ENCODE measurements around the gene RIPK1.
"Not testable (repeated sequence)": the region's sequence is repeated elsewhere in the genome, so short reads cannot be mapped to it uniquely, and the experiment has no call there.

The RIPK1 gene

DNA sequence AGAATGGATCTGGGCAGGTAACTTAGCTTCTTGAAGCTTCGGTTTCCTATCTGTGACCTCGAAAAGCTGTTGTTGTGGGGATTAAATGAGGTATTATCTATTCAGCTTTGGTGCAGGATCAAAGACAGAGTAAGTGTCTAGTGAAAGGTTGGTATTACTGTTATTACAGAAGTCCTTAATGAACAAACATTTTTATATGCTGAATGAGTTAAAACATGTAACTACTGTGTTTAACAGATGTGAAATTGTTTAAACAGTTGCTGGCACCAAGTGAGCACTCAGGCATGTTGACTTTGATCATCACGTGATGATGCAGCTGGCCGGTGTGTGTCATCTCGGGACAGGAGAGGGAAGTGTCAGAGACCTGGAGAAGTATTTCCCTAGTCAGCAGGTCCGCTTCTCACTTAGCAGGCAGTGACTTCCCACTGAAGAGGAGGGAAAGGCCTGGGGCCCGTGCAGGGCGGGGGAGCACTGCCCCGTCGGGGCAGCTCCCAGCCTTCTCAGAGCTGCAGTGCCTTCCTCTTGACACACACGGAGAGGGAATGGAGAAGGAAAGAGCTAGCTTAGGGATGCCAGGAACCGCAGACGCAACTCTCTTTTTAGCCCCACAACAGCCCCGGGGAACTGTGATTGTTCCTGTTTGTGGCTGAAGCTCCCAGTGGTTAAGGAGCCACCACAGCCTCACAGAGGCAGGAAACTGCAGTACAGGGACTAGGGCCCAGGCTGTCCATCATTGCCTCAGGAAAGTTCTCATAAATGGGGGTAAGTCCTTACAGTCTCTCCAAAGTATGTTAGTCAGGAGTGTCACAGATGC, 71.0 kb downstream of the RIPK1 start:
- peaks cover 10% of the 10 kb centered on the region for H3K36me3 Mint-ChIP-seq (ENCODE audit: low read depth)
- no peaks in the 10 kb centered on the region for H3K9me3 Mint-ChIP-seq
- H3K4me1 Mint-ChIP-seq (ENCODE audit: low read depth), result peaks cover 22% of the 10 kb centered on the region
- peak overlapping the region; percentile 59 for H3K4me3 Mint-ChIP-seq
- H3K27ac Mint-ChIP-seq, result peak overlapping the region; percentile 85
- no peaks in the 10 kb centered on the region for H3K27me3 Mint-ChIP-seq
- intact Hi-C loops (cut with micrococcal nuclease), result loop anchor here (1.0 kb wide), 1 partner anchor 18 kb away; the partner anchor contains the start of gene TUBB2A

DNA sequence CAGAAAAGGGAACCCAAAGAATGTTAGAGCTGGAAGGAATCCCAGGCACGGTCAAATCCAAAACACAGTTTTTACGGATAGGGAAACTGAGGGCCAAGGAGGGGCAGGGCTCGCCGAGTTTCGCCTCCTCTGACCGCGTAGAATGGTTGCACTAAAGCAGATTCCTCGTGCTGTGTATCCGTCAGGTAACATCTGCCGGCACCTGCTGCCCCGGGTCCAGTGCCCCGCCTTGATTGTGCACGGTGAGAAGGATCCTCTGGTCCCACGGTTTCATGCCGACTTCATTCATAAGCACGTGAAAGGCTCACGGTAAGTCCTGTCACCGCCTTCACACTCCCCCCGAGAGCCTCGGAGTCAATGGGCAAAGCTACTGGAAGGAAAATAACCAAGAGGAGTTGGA, 71.9 kb downstream of the RIPK1 start:
- Mint-ChIP-seq H3K27me3 (no peaks in the 10 kb centered on the region), H3K36me3 (ENCODE audit: low read depth) (peaks cover 10% of the 10 kb centered on the region), H3K27ac (peak overlapping the region; percentile 85), H3K9me3 (no peaks in the 10 kb centered on the region), H3K4me3 (no peak overlapping the region), H3K4me1 (ENCODE audit: low read depth) (peaks cover 22% of the 10 kb centered on the region)
- intact Hi-C loops (cut with micrococcal nuclease), result no loop called here

DNA sequence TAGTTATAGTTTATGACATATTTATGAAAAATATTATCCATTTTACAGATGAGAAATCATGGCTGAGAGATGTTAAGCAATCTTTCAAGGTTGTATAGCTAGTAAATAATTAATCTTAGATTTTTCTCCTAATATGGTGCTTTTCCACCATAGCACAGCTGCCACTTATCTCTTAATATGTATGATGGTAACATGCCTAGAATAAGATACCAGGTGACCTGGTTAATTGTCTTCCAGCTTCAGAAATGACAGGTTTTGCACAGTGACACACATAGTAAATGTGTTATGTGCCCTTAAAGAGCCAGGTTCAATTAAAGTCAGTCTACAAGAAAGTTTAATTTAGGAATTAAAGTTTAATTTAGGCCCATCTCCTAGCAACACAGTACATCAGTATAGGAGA, 74.2 kb downstream of the RIPK1 start:
- peaks cover 12% of the 10 kb centered on the region for H3K36me3 Mint-ChIP-seq (ENCODE audit: low read depth)
- no peaks in the 10 kb centered on the region for H3K27me3 Mint-ChIP-seq
- peaks cover 4% of the 10 kb centered on the region for H3K9me3 Mint-ChIP-seq
- H3K4me1 Mint-ChIP-seq (ENCODE audit: low read depth), result peaks cover 22% of the 10 kb centered on the region
- no peak overlapping the region for H3K27ac Mint-ChIP-seq
- intact Hi-C loops (cut with micrococcal nuclease), result no loop called here
- H3K4me3 Mint-ChIP-seq, result no peak overlapping the region

DNA sequence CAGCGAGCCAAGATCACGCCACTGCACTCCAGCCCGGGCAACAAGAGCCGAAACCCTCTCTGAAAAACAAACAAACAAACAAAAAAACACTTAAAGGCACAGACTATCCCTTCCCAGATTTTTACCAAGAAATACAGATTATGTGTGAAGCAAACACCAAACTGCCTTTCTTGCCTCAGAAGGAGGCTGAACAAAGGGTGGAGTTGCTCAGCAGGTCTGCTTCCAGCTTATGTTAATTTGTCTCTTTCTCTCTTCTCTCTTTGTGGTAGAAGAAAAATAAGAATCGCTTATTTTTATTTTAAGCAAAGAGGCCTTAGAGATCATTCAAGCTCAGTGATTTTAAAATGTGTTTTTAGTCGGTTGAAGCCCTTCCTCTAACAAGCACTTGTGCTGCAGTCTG, 74.9 kb downstream of the RIPK1 start:
- no peak overlapping the region for H3K4me3 Mint-ChIP-seq
- intact Hi-C loops (cut with micrococcal nuclease), result no loop called here
- H3K36me3 Mint-ChIP-seq (ENCODE audit: low read depth), result peaks cover 14% of the 10 kb centered on the region
- H3K4me1 Mint-ChIP-seq (ENCODE audit: low read depth), result peaks cover 22% of the 10 kb centered on the region
- H3K27me3 Mint-ChIP-seq, result no peaks in the 10 kb centered on the region
- peaks cover 9% of the 10 kb centered on the region for H3K9me3 Mint-ChIP-seq
- no peak overlapping the region for H3K27ac Mint-ChIP-seq

DNA sequence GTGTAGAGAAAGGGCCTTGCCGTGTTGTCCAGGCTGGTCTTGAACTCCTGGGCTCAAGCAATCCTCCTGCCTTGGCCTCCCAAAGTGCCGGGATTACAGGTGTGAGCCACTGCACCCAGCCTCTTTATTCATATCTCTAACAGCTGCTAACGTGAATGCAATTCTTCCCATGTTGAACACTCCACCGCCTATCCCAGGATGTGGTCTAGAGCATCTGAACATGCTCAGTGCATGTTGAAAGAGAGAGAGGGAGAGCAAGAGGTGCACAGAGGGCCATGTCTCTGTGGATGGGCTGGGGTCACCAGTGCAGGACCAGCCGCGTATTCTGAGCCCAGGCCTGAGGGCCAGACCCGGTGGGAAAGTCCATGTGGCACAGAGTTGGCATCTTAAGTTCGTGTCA, 76.3 kb downstream of the RIPK1 start:
- intact Hi-C loops (cut with micrococcal nuclease), result no loop called here
- Mint-ChIP-seq H3K4me1 (ENCODE audit: low read depth) (peaks cover 10% of the 10 kb centered on the region), H3K9me3 (peaks cover 9% of the 10 kb centered on the region), H3K36me3 (ENCODE audit: low read depth) (peaks cover 16% of the 10 kb centered on the region), H3K4me3 (no peak overlapping the region), H3K27ac (no peak overlapping the region), H3K27me3 (no peaks in the 10 kb centered on the region)

DNA sequence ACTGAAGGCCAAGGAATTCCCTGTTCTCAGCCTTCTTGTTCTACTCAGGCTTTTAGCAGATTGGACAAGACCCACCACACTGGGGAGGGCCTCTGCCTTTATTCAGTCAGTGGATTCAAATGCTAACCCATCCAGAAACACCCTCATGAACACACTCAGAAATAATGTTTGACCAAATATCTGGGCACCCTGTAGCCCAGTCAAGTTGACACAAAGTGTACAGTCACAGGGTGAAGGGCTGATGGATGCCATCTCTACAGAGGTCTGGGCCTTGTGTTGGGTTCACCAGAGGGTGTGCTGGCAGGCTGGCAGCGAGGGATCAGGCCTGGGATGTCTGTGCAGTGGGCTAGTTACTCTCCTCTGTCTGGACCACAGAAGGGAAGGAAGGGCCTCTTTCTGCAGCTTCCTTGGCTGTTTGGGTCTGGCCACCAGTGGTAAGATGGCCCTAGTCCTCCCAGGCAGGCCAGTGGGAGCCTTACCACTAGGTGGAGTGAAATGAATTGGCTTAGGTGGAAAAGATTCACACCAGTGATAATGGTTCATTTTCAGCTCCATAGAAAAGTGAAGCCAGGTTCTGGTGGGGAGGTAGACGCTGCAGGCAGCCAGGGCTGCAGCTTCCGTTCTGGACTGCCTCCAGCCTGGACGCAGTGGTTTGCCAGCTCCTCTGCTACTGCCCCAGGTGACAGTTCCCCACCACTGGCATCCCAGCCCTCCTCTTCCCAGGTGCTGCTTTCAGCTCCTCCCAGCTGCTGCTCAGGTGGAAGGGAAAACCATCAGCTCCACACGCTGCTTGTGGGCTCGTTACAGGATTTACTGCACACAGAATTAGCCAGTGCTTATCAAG, 79.8 kb downstream of the RIPK1 start:
- no peak overlapping the region for H3K4me3 Mint-ChIP-seq
- intact Hi-C loops (cut with micrococcal nuclease), result no loop called here
- peaks cover 9% of the 10 kb centered on the region for H3K9me3 Mint-ChIP-seq
- H3K27me3 Mint-ChIP-seq, result no peaks in the 10 kb centered on the region
- peaks cover 16% of the 10 kb centered on the region for H3K36me3 Mint-ChIP-seq (ENCODE audit: low read depth)
- no peak overlapping the region for H3K27ac Mint-ChIP-seq
- H3K4me1 Mint-ChIP-seq (ENCODE audit: low read depth), result no peaks in the 10 kb centered on the region

DNA sequence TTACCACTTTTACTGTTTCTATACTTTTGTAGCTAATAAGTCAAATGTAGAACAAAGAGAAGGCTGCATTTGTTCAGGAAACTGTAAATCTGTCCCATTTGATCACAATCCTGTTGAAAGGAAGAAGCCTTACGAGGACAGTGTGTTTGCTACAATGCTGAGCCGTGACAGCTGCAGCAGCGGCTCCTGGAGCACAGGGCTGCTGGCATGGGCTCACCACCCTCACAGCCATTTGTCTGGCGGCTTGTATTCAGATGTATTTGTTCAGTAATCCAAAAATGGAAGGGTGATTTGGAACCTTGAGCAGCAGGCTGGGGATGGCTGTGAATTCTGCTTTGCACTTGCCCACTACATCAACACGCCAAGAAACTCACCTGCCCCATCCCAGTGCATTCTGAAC, 83.4 kb downstream of the RIPK1 start:
- Mint-ChIP-seq H3K27ac (no peak overlapping the region), H3K27me3 (peaks cover 18% of the 10 kb centered on the region), H3K4me1 (ENCODE audit: low read depth) (peaks cover 8% of the 10 kb centered on the region), H3K36me3 (ENCODE audit: low read depth) (peaks cover 27% of the 10 kb centered on the region), H3K9me3 (peaks cover 9% of the 10 kb centered on the region), H3K4me3 (no peak overlapping the region)
- intact Hi-C loops (cut with micrococcal nuclease), result no loop called here

DNA sequence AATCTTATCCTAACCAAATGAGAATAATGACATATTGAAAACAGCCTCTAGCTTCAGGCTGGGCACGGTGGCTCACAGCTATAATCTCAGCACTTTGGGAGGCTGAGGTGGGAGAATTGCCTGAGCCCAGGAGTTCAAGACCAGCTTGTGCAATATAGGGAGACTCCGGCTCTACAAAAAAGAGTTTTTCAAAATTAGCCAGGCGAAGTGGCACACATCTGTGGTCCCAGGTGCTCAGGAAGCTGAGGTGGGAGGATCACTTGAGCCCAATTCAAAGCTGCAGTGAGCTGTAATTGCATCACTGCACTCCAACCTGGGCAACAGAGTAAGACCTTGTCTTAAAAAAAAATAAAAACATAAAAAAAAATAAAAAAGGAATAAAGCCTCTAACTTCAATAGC, 84.4 kb downstream of the RIPK1 start:
- no peak overlapping the region for H3K27ac Mint-ChIP-seq
- H3K9me3 Mint-ChIP-seq, result peaks cover 3% of the 10 kb centered on the region
- peaks cover 23% of the 10 kb centered on the region for H3K36me3 Mint-ChIP-seq (ENCODE audit: low read depth)
- peaks cover 9% of the 10 kb centered on the region for H3K4me1 Mint-ChIP-seq (ENCODE audit: low read depth)
- peaks cover 20% of the 10 kb centered on the region for H3K27me3 Mint-ChIP-seq
- intact Hi-C loops (cut with micrococcal nuclease), result no loop called here
- no peak overlapping the region for H3K4me3 Mint-ChIP-seq

DNA sequence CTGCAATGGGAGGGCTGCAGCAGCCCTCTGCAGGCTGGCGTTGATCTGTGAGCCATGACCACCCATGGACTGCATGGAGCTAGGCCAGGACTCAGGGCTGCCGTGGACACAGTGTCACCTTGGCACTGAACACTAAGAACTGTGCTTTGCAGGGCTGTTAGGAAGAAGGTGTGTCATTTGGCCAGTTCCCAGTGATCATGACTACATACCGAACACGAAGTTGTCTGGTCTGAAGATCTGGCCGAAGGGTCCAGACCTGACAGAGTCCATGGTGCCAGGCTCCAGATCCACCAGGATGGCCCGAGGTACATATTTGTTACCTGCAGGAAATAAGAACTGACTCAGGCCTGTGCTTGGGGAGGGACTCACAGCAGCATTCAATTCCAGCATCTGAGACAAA, 87.1 kb downstream of the RIPK1 start:
- peaks cover 16% of the 10 kb centered on the region for H3K36me3 Mint-ChIP-seq (ENCODE audit: low read depth)
- peaks cover 40% of the 10 kb centered on the region for H3K27me3 Mint-ChIP-seq
- intact Hi-C loops (cut with micrococcal nuclease); H3K4me3 Mint-ChIP-seq; H3K9me3 Mint-ChIP-seq; H3K27ac Mint-ChIP-seq: not testable (repeated sequence)
- peaks cover 21% of the 10 kb centered on the region for H3K4me1 Mint-ChIP-seq (ENCODE audit: low read depth)

DNA sequence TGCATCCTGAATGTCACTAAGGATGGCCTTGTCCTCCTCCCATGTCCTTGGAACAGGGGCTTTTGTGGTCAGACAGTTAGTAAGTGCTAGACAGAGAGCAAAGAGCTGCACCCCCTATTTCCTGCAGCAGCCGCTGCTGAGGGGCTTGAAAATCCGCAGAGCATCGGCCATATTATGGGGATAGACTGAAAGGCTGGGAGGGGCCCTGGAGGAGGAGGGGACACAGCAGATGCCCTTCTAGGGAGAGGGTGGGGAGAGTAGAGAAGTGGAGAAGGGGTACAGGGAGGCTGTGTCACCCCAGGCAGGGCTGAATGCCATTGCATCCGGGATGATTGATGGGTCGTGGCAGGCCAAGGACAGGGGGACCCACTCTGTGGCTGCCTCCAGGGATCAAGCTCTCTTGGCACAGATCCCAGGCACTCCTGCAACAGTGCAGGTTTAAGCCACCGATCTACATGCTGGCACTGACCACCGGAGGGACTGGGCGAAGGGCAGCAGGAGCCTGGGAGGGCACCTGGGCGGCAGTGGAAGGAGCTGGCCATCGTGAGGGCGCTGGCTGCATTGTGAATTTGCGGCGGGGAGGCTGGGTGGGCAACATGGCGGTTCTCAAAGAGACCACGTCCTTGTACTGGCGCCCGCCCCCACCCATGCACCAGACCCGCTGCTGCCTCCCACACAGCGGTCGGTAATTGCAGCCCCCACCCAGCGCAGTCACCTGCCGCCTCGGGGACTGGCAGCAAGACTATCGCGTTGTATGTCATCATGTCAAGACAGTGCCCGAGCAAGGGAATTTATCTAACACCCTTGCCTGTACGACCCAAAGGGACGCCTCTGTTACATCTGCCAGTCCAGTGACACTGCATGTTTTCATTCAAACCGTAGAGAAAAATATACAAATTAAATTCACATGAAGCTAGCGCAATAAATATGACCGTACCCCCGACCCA, 88.2 kb downstream of the RIPK1 start:
- H3K4me3 Mint-ChIP-seq, result peak overlapping the region; percentile 74
- H3K27ac Mint-ChIP-seq, result peak overlapping the region; percentile 79

DNA sequence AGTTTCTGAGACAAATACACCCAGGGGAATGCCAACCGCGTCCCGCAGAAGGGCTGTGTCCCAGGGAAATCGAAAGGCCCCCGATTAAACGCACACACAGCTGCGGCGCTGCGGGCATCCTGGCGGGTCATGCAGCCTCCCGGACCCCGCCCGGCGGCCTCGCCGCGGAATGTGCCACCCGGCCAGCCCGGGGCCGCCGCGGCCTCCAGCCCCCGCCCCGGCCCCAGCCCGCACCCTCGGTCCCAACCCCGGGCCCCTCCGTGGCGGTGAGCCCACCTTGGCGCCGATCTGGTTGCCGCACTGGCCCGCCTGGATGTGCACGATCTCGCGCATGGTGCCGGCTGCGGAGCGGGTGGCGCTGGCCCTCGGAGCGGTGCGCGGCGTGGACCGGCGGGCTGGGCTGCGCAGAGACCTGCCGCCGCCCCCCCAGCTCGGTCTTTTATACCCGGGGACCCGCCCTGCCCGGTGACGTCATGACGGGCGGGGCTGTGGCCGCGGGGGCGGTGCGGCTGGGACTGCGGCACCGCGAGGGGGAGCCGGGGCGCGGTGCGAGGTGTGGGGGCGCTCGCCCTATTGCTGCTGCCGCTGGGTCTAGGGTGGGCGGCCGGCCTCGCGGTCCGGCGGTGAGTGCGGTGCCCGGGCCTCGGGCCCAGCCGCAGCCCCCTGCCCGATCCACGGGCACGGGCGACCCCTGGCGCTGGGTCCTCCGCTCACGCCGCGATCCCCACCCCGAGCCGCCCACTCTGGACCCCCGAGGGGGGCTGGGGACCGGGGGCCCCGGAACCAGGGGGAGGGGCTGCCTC, 89.0 kb downstream of the RIPK1 start, which contains the start of gene TUBB2A:
TUBB2A (minus strand) TSS at position 414 of the 803 bp plus-strand sequence; CDS start at position 333, 81 bp downstream.
- peaks cover 16% of the 10 kb centered on the region for H3K36me3 Mint-ChIP-seq (ENCODE audit: low read depth)
- H3K27ac Mint-ChIP-seq, result peak within 1 kb of the TSS; percentile 79
- intact Hi-C loops (cut with micrococcal nuclease), result loop anchor here (1.0 kb wide), 1 partner anchor 18 kb away; no protein-coding TSS in a partner anchor
- H3K27me3 Mint-ChIP-seq, result peaks cover 52% of the 10 kb centered on the region
- peaks cover 26% of the 10 kb centered on the region for H3K4me1 Mint-ChIP-seq (ENCODE audit: low read depth)
- H3K9me3 Mint-ChIP-seq, result no peaks in the 10 kb centered on the region
- H3K4me3 Mint-ChIP-seq, result peak within 1 kb of the TSS; percentile 74

More for the DNA sequence above, 88.2 kb downstream of the RIPK1 start:
- intact Hi-C loops (cut with micrococcal nuclease), result loop anchor here (1.0 kb wide), 1 partner anchor 17 kb away; no protein-coding TSS in a partner anchor
- Mint-ChIP-seq H3K27me3 (peaks cover 47% of the 10 kb centered on the region), H3K4me1 (ENCODE audit: low read depth) (peaks cover 22% of the 10 kb centered on the region), H3K36me3 (ENCODE audit: low read depth) (peaks cover 16% of the 10 kb centered on the region)
- not testable (repeated sequence) for H3K9me3 Mint-ChIP-seq

DNA sequence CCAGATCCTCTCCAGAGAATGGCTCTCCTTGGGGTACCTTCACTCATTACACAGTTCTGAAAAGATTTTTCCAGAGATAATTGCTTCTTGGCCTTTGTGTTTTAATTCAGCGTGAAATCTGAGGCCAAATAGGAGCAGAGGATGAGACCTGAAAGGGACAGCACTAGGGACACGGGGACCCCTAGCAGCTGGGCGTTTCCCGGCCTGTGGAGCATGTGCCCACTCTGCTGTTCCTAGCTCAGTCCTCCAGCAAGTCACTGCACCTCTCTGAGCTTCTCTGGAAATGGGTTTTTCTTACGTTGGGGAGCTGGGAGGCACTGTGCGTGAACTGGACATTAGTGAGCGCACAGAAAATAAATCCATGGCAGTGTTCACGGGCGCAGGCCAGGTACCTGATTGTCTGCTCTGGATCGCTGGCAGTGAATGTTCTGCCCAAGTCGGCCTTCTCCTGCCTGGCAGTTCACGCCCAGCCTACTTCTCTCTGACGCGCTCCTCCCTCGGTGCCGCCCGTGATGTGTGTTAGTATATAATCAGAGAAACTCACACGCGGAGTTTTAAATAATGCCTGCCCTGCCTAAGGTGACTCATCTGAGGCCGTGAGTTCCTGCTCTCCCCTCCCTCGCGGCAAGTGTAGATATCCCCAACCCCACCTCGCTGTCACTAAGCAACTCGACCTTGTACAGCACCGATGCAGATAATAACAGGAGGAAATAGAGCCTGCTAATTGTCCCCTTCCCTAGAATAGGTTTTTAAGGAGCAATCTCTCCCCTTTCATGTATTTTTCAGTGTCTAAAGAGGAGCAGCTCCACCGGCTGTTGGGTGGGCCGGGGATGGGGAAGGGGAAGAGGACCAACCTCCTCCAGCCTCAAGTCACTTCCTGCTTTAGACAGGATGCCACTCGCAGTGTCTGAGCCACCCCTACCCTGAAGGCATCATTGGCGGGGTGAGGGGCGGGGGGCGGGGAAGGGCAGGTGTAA, 91.8 kb downstream of the RIPK1 start:
- Mint-ChIP-seq H3K36me3 (ENCODE audit: low read depth) (peaks cover 14% of the 10 kb centered on the region), H3K4me1 (ENCODE audit: low read depth) (peaks cover 46% of the 10 kb centered on the region), H3K27ac (no peak overlapping the region), H3K4me3 (no peak overlapping the region), H3K9me3 (no peaks in the 10 kb centered on the region), H3K27me3 (peaks cover 55% of the 10 kb centered on the region)
- intact Hi-C loops (cut with micrococcal nuclease), result loop anchor here (5.0 kb wide), 2 partner anchors 33 to 97 kb away; partner anchors contain the start of gene PSMG4
